PFSK-1 (cell line): ENCODE results near the gene LONP2.

ENCODE experiments used
- FOXP2 ChIP-seq: optimal IDR thresholded peaks from 2 replicates; pipeline ENCODE3; 2011; ENCODE audit warnings: borderline replicate concordance, control low read depth, inconsistent platforms; ENCODE audit not compliant: insufficient read depth; ENCODE audit errors: extremely low read length, extremely low read depth
- POLR2AphosphoS5 ChIP-seq: IDR thresholded peaks from 2 replicates; pipeline ENCODE4 v1.6.1; 2012; ENCODE audit warnings: low read depth, mild to moderate bottlenecking, control low read depth, low read length, moderate library complexity
- SIN3A ChIP-seq: IDR thresholded peaks from 2 replicates; pipeline ENCODE4 v1.6.1; 2012; ENCODE audit warnings: mild to moderate bottlenecking, low read length, moderate library complexity, borderline replicate concordance; ENCODE audit not compliant: insufficient read depth
- TAF1 ChIP-seq: IDR thresholded peaks from 2 replicates; pipeline ENCODE4 v1.6.1; 2012; ENCODE audit warnings: low read length, control low read depth, borderline replicate concordance; ENCODE audit not compliant: insufficient read depth
- TF ChIP-seq, protein P1 (sequence below), 2 experiments: IDR thresholded peaks; 2 replicates each; pipeline versions ENCODE4 v1.6.1 to v1.8.0; 2011 to 2012; ENCODE audit warnings: low read depth in 2 of 2, low read length in 2 of 2, control low read depth in 1 of 2, inconsistent platforms in 1 of 2, mild to moderate bottlenecking in 1 of 2, moderate library complexity in 1 of 2; ENCODE audit not compliant: insufficient read depth in 1 of 2

Gene LONP2

DNA sequence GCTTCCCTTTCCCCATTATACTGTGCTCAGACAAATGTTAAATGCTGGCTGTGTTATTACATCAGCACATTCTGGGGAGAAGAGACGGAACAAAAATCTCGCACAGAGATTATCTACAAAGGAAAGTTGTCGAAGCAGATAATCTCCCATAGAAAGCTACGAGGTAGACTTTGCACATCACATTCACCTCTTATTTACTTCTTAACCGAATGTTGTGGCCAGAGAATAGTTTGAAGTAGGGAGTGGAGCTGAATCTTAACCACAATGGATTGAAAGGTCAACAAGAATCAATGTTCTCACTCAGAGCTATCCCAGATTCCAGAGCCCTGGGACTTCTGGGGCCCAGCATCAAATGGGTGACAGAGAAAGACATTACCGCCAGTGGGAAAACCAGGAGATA, 28.4 kb upstream of the LONP2 start:
- TF ChIP-seq POLR2AphosphoS5 (no peak), TAF1 (no peak), SIN3A (no peak), FOXP2 (no peak)
- TF ChIP-seq, protein P1, sequence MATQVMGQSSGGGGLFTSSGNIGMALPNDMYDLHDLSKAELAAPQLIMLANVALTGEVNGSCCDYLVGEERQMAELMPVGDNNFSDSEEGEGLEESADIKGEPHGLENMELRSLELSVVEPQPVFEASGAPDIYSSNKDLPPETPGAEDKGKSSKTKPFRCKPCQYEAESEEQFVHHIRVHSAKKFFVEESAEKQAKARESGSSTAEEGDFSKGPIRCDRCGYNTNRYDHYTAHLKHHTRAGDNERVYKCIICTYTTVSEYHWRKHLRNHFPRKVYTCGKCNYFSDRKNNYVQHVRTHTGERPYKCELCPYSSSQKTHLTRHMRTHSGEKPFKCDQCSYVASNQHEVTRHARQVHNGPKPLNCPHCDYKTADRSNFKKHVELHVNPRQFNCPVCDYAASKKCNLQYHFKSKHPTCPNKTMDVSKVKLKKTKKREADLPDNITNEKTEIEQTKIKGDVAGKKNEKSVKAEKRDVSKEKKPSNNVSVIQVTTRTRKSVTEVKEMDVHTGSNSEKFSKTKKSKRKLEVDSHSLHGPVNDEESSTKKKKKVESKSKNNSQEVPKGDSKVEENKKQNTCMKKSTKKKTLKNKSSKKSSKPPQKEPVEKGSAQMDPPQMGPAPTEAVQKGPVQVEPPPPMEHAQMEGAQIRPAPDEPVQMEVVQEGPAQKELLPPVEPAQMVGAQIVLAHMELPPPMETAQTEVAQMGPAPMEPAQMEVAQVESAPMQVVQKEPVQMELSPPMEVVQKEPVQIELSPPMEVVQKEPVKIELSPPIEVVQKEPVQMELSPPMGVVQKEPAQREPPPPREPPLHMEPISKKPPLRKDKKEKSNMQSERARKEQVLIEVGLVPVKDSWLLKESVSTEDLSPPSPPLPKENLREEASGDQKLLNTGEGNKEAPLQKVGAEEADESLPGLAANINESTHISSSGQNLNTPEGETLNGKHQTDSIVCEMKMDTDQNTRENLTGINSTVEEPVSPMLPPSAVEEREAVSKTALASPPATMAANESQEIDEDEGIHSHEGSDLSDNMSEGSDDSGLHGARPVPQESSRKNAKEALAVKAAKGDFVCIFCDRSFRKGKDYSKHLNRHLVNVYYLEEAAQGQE (IDR thresholded peaks at IDR 0.05; ENCODE audit: insufficient read depth in 1 of 2, low read depth in 2 of 2, low read length in 2 of 2), result no peak

DNA sequence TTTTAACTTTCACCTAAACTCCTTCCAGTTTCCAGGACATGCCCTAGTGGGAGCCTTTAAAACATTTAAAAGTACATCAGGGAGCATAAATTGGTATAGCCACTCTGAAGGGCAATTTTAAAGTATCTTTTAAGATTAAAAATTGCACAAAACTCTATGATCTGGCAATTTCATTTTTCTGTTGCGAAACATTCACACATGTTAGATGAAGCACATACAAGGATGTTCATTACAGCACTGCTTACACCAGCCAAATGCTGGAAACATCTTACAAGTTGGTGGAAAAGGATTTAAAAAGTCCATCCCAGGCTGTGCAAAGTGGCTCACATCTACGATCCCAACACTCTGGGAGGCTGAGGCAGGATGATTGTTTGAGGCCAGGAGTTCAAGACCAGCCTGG, 26.4 kb upstream of the LONP2 start:
- TF ChIP-seq SIN3A (no peak), POLR2AphosphoS5 (no peak), FOXP2 (no peak), TAF1 (no peak)
- TF ChIP-seq, protein P1 (IDR thresholded peaks at IDR 0.05; ENCODE audit: insufficient read depth in 1 of 2, low read depth in 2 of 2, low read length in 2 of 2), result no peak

DNA sequence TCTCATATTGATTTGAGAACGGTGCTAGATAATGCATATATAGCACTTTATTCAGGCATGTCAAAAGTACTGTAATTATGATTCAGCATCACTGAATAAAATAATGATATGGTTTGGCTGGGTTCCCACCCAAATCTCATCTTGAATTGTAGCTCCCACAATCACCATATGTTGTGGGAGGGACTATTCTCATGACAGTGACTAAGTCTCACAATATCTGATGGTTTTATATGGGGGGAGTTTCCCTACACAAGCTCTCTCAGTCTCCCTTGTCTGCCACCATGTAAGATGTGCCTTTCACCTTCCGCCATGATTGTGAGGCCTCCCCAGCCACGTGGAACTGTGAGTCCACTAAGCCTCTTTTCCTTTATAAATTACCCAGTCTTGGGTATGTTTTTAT, 25.6 kb upstream of the LONP2 start:
- TF ChIP-seq TAF1, result no peak
- TF ChIP-seq POLR2AphosphoS5, result no peak
- TF ChIP-seq, protein P1 (IDR thresholded peaks at IDR 0.05; ENCODE audit: insufficient read depth in 1 of 2, low read depth in 2 of 2, low read length in 2 of 2), result no peak
- TF ChIP-seq FOXP2, result no peak
- no peak for TF ChIP-seq SIN3A

DNA sequence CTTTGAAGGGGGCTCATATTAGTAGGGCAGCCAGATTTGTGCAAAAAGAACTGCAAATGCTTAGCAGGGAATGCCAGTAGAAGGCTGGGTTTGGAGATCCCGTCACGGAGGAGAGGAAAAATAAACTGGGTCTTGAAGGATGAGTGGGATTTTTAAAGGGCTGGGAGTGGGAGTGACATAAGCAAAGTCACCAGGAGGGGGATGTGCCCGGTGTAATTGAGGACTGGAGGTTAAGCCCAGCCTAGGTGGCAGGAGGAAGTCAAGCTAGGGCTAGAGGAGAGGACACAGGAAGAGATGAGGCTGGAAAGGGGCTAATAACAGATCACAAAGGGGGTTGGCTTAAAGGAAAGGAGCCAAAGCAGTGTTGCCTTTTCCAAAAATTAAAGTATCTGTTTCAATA, 23.2 kb upstream of the LONP2 start:
- TF ChIP-seq FOXP2 (no peak), TAF1 (no peak), POLR2AphosphoS5 (no peak), SIN3A (no peak)
- TF ChIP-seq, protein P1 (IDR thresholded peaks at IDR 0.05; ENCODE audit: insufficient read depth in 1 of 2, low read depth in 2 of 2, low read length in 2 of 2), result no peak

DNA sequence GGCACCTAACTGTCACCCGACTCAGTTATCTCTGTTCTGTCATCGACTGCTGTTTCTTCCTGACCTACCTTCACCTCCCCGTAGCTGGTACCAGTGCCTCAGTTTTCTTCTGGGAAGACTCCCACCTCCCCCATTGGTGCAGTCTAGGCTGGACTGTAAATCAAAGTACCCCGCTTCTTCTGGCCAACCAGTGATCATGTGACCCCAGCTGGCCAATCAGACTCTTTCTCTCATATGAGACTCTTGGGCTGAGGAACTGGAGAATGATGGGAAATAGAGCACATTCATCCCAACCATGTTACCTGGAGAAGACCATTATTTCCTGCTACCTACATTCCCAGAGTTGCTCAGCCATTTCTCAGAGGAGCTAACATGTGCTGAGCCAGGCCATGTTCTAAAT, 20.6 kb upstream of the LONP2 start:
- TF ChIP-seq TAF1, result no peak
- TF ChIP-seq POLR2AphosphoS5, result no peak
- no peak for TF ChIP-seq FOXP2
- TF ChIP-seq, protein P1 (IDR thresholded peaks at IDR 0.05; ENCODE audit: insufficient read depth in 1 of 2, low read depth in 2 of 2, low read length in 2 of 2), result no peak
- TF ChIP-seq SIN3A, result no peak
